SIG-M5 treated with dmso at 0.1 percent for 504 hours (cell line): Measurements from ENCODE around the gene TMC3.
A peak's percentile ranks its signal among the peaks of the same experiment; 100 is the strongest.

Experiments
- DNase-seq: peaks from one replicate; lab custom pipeline; 2025; ENCODE audit not compliant: unreplicated experiment; lab: John Stamatoyannopoulos, UW

The TMC3 gene

DNA sequence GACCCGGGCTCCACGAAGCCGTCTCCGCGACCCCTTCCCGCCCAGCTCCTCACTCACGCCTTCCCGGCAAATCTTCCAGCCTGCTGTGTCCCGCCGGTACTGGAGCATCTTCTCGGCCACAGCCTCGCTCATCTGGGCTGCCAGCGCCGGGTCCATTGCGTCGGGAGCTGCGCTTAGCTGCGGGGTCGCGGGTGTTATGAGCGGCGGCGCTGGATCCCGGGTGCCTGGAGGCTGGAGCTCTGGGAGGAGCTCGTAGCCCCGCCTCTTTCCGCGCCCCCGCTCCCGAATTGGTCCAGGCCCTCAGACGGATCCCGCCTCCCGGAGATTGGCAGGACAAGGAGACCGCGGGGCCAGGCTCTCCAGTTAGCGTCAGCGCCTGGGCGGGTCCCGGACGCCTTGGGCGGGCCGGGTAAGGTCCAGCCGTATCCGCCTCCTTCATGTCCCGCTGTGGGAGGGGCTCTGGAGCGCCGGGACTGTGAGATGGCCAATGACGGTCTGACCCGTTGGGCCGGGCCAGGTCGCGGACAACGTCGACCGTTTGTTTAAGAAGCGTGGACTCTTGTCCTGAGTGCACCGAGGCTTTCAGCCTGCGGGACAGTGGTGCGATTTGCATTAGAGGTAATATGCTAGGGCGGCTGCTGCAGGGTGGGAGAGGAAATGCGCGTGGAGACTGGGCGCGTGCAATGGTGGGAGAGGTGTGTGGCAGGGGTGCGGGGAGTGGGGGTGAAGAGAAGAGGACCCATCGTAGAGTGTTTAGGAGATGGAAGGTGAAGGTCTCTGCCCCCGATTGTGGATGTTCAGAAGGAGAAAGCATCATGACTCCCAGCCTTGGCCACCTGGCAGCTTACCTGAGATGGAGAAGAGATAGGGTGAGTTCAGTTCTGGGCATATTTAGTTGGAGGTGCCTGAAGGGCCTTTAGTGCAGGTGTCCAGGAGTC is 49.8 kb downstream of the TMC3 start, which contains the start of gene STARD5:
Gene STARD5 (minus strand): TSS at position 198 of the 938 bp plus-strand sequence. CDS start 42 bp downstream, at position 156.
- peak; percentile 95 for DNase-seq

DNA sequence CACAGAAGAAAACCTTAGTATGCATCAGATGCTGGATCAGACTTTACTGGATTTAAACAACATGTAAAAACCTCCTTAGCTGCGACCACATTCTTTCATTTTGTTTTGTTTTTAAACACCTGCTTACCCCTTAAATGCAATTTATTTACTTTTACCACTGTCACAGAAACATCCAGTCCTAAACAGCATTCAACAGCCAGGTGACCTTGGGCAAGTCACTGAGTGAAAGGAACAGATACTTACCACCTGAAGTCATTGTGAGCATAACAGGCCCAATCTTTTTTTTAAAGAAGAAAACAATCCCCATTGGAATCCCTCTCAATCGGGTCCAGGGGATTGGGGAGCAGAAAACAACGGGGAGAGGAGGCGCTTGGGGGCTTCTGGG is 50.5 kb downstream of the TMC3 start:
- DNase-seq: no peak

DNA sequence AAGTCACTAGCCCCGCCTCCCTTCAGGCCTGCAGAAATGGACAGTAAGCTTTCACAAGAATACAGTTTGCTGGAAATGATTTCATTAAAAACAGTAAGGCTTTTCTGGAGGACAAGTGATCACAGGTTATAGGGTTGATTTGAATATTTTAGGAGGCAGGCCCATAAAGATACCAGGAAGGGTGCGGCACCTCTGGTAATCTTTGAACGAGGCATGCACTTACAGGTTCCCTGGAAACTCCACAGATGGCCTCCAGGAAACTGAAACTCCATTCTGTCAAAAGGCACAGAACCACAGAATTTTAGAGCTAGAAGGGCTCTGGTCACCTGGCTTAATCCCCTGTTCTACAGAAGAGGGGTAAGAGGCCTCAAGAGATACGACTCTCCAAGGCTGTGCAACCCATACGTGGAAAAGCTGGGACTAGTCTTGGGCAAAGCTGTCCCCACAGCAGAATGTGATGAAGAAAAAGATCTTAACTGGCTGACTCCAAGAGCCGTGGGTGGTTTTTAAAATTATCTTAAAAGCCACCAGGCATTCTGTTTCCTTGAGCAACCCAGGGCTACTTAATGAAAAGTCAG is 51.2 kb downstream of the TMC3 start:
- DNase-seq: no peak

DNA sequence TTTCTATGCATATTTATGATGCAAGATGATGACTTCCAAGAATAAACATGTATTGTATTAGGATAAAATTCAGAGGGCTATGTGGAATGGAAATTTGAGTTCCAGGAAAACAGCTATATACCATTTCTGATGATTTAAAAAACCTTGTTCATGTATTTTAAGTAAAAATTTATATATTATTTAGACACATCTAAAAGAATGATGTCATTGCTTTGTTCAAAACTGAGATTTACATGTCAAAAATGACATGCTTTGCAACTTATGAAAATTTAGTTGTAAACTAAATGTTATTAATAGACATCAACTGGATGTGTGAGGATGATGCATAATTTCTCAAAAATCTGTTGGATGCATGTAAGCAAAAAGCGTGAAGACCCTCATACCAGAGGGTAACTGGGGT is 52.3 kb downstream of the TMC3 start:
- DNase-seq: no peak

DNA sequence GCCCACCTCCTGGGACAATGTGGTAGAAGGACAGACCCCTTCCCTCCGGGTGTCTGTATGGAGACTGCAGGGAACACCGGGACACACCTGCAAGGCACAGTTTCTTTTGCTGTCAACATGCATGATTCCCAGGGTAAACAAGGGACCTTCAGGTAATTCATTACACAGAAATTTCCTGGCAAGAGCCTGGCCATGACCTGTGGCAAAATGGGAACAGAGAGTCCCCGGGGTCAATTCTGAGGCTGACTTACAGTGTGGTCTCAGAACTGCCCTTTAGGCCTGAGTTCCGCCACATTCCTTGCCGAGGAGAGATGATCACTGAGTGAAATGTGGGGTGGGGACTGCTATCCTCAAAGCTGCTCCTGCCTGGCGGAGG is 56.4 kb downstream of the TMC3 start:
- no peak for DNase-seq

DNA sequence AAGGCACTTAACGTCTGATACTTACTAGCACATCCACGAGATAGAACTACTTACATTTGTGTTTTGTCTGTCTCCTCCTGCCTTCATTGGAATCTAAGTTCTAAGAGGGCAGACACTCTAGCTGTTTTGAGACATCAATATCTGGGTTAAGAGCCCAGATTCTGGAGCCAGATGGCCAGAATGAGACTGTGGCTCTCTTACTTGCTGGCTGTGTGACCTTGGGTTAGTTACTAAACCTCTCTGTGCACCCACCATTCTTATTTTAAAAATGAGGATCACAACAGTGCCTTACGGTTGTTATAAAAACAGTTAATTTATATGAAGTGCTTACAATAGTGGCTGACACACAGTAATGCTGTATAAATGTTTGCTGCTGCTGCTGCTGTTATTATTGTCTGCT is 57.7 kb downstream of the TMC3 start:
- no peak for DNase-seq

DNA sequence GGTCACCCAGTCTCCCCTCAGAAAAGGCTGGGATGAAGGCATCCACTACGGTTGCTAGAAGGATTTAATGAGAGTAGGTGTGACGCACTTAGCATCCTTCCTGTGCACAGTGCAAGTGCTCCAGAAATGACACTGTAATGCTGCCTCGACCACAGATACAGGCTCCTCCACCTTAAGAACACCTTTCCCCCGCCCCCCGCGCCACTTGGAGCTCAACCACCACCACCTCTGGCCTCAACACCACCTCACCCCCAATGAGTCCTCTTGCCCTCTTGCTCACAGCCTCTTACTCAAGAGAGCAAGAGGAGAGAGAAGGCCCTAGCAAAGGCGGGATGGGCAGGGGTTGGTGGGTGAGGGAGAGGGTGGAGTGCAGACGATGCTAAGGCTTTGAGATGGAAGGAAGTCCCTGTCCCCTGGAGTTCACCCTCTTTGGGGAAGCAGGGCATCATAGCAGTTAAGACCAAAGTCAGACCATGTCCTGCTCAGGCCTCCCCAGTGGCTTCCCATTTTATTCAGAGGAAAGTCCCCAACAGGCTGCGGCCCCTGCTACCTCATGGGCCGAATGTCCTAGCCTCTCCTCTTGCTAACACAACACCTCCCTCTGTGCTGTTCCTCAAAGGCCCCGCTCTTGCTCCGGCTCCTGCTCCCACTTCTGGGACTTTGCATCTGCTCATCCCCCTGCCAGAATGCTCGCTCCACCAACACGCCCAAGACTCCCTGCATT is 58.4 kb downstream of the TMC3 start:
- DNase-seq: no peak

DNA sequence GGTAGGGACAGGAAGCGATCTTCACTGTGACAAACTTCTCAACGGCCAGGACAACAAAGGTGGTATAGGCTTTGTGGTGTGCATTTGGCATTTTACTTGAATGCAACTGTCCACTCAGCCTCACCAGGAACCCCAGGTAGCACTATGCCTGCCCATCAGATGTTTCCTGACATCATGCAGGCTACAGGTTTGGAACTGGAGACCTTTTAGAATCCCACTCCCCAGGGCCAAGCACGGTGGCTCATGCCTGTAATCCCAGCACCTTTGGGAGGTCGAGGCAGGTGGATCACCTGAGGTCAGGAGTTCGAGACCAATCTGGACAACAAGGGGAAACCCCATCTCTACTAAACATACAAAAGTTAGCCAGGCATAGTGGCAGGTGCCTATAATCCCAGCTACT is 59.6 kb downstream of the TMC3 start:
- no peak for DNase-seq

DNA sequence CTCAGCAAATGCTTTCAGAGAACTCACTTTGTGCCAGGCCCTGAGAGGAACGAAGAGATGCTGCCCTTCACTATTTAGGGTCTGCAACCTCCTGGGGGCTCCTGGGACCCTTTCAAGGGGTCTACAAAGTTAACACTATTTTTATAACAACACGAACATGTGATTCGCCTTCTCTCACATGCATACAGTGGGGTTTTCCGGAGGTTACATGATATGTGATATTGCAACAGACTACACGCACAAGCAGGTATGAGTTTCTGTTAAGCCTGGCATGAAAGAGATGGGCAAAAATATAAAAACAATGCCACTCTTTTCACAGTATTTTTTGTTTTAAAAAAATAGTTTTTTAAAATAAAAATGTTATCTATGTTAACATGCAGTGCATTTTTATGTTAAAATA is 60.3 kb downstream of the TMC3 start:
- no peak for DNase-seq

DNA sequence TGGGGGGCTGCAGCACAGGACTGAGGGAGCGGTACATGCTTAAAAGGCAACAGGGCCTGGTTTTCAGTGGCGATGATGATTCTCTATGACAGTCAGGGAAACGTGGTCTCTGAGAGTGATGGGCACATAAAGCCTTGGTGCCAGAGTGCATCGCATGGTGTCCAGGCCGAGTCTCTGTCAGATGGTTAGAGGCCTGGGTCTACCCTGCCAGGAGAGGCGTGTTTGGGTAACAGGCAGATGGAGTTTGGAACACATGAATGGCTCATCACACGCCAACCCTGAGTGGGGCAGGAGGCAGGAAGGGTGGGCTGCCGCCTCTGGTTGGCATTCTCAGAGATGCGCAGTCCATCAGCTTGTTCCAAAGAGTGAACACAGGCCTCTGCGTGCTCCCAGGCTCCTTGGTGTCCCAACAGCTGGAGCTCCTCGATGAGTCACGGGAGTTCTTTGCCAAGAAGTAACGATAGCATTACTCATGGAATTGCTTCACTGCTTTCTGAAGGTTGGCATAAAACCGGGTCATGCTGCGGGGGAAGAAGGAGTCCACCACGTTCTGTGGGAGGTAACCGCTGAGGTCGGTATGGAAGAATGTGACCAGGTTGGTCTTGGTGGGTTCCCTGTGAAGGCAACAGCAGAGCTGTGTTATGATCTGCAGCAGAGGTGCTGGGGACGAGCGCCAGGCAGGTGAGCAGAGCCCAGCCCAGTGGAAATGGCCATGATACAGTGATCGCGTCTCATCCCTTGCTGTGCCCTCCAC is 61.0 kb downstream of the TMC3 start:
- peak; percentile 63 for DNase-seq

DNA sequence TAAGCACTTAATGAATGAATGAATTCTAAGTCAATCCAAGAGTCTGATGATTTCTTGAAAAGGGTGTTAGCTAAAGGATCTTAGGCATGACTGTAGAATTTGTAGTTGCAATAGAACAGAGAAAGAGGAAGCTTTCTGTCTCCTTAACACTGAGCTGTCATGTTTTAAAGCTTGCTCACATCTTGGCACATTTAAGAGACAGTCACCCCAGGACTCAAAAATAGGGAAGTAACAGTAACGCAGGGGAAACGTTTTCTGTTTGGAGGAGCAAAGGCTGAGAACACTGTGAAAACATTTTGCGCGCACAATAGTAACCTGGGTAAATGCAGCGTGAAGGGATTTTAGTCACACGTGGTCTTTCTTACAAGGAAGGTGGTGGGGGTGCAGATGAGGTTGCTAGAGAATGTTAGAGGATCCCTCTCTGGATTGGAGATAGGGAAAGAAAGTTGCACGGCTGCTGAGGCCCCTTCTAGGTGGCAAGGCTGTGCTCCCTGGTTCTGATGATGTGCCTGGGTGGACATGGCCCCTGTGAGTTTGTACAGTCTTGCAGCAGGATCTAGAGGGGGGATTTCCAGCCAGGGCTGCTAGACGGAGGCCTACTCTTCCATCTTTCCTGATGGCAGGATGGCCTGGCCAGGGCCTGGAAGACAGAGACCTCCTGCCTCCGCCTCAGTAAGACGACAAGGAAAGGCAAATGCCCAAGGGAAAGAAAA is 62.1 kb downstream of the TMC3 start:
- peak; percentile 94 for DNase-seq

DNA sequence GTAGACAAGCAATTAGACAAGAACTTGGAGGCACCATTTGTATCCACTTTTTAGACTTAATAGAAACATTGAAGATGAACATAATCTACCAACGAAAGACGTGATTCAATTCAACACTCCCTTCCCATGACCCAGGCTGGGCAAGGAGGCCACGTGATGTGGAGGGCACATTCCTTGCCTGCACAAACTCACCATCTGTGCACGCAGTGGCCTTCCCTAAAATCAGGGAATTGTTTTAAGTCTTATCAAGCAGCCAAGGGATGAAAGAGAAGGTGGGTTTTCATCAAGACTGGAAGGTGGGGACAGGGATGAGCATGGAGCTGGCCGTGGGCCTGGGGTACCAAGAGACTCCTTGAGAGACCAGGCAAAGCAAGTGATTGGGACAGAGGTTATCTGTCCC is 63.5 kb downstream of the TMC3 start:
- no peak for DNase-seq

DNA sequence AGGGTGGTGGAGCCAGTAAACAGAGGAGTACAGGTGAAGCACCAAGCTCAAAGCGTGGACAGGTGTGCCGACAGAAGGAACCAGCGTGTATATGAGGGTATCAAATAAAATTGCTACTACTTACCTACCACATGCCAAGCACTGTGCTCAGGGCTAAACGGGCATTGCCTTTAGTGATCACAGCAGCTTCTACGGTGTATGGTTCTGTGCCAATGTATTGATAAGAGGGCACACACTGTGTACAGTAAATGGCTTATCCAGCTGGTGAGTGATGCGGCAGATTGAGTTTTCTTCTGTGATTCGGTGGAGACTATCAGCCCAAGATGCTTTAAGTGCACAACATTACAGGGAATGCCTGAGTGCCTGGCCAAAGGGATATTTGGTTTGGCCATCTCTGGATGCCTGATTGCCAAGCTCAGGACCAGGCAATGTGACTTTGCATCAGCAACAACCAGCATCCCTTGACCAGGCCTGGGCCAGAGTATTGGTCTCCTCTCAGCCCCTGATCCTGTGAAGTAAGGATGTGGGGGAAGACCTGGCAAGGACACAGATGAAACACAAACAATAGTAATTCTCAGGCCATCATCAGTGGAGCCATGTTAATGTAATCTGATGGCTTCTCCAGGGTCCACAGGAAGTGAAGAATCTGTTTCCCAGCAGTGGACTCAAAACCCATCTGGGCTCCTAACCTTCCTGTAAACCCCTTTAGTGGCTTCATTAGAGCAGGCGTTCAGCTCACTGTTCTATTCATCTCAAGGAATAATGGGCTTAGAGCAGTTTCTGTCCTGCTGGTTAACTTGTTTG is 64.2 kb downstream of the TMC3 start:
- no peak for DNase-seq

DNA sequence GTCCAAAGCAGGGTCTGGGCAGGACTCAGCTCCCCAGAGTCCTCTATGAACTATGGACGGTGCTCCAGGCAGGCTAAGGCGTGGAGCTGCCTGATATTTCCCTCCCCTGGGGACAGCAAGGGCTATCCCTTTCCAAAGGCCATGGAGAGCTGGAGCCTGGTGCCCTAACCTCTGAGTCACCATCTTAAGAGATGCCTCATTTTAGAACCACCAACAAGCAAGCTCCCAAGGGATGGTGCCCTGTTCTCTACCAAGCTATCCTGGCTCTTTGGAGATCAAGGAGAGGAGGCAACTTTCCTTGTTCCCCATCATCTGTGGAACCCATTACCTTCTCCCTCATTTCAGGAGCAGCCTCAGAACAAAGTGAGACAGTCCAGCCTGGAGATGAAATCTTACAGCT is 65.8 kb downstream of the TMC3 start:
- no peak for DNase-seq

DNA sequence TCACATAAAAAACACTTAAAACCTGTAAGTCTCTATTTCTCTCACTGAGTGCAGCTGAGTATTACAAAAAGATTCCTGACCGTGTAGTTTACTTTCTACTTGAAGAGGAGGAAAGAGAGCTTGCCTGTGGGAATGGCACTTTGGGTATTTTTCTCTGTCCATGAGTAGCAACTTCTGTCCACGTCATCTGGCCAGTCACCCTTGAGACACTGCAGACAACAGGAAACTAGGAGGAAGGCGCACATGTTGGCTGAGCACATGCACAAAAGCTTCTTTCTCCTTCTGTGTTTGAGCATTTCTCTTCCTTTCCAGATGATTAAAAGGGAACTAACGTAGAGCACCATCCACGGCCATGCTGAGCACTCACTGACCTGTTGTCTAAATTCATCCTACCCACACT is 69.8 kb downstream of the TMC3 start:
- no peak for DNase-seq

DNA sequence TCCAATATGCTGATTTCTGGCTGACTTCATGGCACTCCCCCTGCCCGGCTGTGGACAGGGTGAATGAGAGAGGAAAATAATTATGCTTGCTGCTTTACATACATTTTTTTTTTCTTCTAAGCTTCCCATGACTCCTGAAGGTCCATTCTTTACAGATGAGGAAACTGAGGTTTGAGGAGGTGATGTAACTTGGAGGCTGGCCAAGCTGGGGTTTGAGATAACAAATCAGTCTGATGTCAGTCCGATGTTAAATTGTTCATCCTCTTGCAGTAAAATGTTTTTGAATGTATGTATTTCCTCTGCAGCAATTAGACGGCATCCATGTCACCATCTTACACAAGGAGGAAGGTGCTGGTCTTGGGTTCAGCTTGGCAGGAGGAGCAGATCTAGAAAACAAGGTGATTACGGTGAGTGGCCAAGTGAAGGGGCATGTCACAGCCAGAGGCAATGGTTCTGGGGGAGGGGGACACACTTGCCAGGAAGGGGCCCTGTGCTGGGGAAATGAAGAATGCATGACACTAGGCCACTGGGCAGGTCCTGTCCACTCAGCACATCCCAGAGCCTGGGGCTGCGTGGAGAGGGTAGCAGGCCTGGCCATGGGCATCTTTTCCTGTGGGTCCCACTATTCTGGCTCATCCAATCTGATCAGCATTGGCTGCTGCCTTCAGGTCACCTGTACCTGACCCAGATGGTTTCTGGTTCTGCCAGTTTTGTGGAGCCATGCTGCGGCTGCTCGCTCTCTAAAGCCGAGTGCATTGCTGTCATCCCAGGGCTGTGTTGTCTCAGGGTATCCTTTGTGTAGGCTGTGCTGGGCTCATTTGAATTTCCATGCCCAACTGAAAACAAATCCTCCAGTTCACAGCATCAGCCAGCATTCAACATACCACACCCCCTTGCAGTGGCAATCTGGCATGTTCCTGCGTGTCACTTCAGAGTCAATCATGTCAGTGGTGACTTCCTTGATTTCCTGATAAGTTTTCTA is 70.5 kb downstream of the TMC3 start:
- peak; percentile 5 for DNase-seq

DNA sequence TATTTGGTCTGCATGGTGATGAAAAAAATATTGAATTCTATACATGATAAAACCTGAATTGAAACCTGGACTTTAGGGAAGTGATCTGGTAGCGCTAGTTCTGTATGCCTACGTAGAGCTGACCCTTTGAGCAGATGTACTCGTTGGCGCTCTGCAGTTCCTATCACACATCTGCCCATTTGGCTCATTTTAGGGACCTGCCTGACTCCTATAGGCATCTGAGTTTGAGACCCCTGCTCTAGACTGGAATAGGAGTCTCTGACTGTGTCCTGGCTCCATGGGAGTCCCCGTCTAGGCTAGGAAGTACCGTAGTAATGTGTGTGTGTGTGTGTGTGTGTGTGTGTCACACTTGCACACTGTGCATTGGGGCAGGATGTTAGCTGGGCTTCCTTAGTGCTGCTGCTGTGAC is 71.3 kb downstream of the TMC3 start:
- DNase-seq: peak; percentile 5

DNA sequence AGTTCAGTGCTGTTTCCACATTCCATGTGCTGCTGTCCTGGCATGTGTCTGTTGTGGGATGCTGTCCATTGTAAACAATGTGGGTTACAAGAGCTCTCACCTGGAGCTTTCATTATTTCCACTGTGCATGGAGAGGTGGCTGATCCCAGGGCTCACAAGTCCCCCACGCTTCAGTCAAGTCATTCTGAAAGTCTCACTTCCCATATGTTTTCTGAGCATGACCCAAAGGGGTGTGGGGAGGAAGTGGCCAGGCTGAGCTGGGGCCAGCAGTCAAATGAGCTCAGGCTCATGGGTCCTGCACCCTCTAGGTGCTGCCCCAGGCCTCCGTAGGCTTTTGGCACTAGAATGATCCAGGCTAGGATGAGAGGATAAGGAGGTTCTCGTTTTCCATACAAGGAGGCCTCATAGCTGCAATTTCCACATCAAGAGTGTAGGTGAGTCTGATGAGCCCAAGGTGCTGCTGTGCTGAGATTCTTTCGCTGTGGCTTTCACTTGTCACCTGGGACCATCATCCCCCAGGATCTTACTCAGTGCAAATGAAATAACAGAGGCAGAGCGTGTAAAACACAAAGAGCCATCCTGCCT is 72.1 kb downstream of the TMC3 start:
- peak; percentile 70 for DNase-seq
